Loucy (cell line): ENCODE data around the gene XRCC5.

Experiments
- CTCF ChIP-seq: fragments of 200-600 bp; sonication (generic); conservative IDR thresholded peaks from 2 replicates; pipeline ENCODE4 v1.5.1; 2014; ENCODE audit warnings: mild to moderate bottlenecking, antibody characterized with exemption, low read length
- EZH2phosphoT487 ChIP-seq: fragments of 200-600 bp; IDR thresholded peaks from 2 replicates; pipeline ENCODE4 v1.6.1; 2018; ENCODE audit warnings: antibody characterized with exemption, mild to moderate bottlenecking, moderate library complexity, borderline replicate concordance

GRCh38 chr2:216131175-216131926 lies 22.2 kb downstream of the XRCC5 start:
- no peak for TF ChIP-seq CTCF
- TF ChIP-seq EZH2phosphoT487 = no peak
